IPS-18a (cell line): ENCODE data around the gene ZNF92.
"Not testable (repeated sequence)": the region's sequence is repeated elsewhere in the genome, so short reads cannot be mapped to it uniquely, and the experiment has no call there.

Source experiments
- H3K27ac ChIP-seq: one replicate; pipeline ENCODE4 v1.5.1; 2013; ENCODE audit warnings: low read length
- H3K27me3 ChIP-seq: one replicate; pipeline ENCODE4 v1.6.1; 2013; ENCODE audit warnings: mild to moderate bottlenecking, low read length; ENCODE audit not compliant: control insufficient read depth, insufficient read depth
- H3K36me3 ChIP-seq: one replicate; pipeline ENCODE4 v1.6.1; 2013; ENCODE audit warnings: low read depth, low read length; ENCODE audit not compliant: control insufficient read depth
- H3K4me1 ChIP-seq: one replicate; pipeline ENCODE4 v1.6.1; 2013; ENCODE audit warnings: low read depth, low read length; ENCODE audit not compliant: control insufficient read depth
- H3K4me3 ChIP-seq: one replicate; pipeline ENCODE4 v1.5.1; 2013; ENCODE audit warnings: low read length
- H3K9ac ChIP-seq: one replicate; pipeline ENCODE4 v1.6.1; 2013; ENCODE audit warnings: mild to moderate bottlenecking, low read length, moderate library complexity
- H3K9me3 ChIP-seq: one replicate; pipeline ENCODE4 v1.6.1; 2013; ENCODE audit warnings: low read depth, low read length; ENCODE audit not compliant: control insufficient read depth

ZNF92 gene

GRCh38 chr7:65382452-65382851 is 8.8 kb downstream of the ZNF92 start:
- H3K9me3 ChIP-seq, result no peaks in the 10 kb centered on the region
- H3K9ac ChIP-seq, result no peak overlapping the region
- no peak overlapping the region for H3K27ac ChIP-seq
- no peaks in the 10 kb centered on the region for H3K27me3 ChIP-seq
- H3K36me3 ChIP-seq, result peaks cover 3% of the 10 kb centered on the region
- H3K4me3 ChIP-seq, result no peak overlapping the region
- H3K4me1 ChIP-seq, result peaks cover 13% of the 10 kb centered on the region

- H3K9ac ChIP-seq, result no peak overlapping the region
- no peaks in the 10 kb centered on the region for H3K4me1 ChIP-seq
- H3K4me3 ChIP-seq, result no peak overlapping the region
- H3K27me3 ChIP-seq, result no peaks in the 10 kb centered on the region
- peaks cover 21% of the 10 kb centered on the region for H3K36me3 ChIP-seq
- no peak overlapping the region for H3K27ac ChIP-seq
- H3K9me3 ChIP-seq, result no peaks in the 10 kb centered on the region
These were observed 14.2 kb downstream of the ZNF92 start for GRCh38 chr7:65387891-65388290.

- no peaks in the 10 kb centered on the region for H3K9me3 ChIP-seq
- no peak overlapping the region for H3K27ac ChIP-seq
- H3K36me3 ChIP-seq, result peaks cover 21% of the 10 kb centered on the region
- H3K9ac ChIP-seq, result no peak overlapping the region
- H3K4me1 ChIP-seq, result no peaks in the 10 kb centered on the region
- no peak overlapping the region for H3K4me3 ChIP-seq
- no peaks in the 10 kb centered on the region for H3K27me3 ChIP-seq
These were observed 16.9 kb downstream of the ZNF92 start for GRCh38 chr7:65390588-65390987.

- H3K4me1 ChIP-seq, result no peaks in the 10 kb centered on the region
- no peak overlapping the region for H3K27ac ChIP-seq
- no peak overlapping the region for H3K9ac ChIP-seq
- H3K27me3 ChIP-seq, result no peaks in the 10 kb centered on the region
- H3K4me3 ChIP-seq, result no peak overlapping the region
- peaks cover 21% of the 10 kb centered on the region for H3K9me3 ChIP-seq
- H3K36me3 ChIP-seq, result peaks cover 32% of the 10 kb centered on the region
These were observed 24.1 kb downstream of the ZNF92 start for GRCh38 chr7:65397730-65398142.

- H3K27me3 ChIP-seq, H3K27ac ChIP-seq, H3K4me3 ChIP-seq, H3K4me1 ChIP-seq, H3K9ac ChIP-seq: not testable (repeated sequence)
- peaks cover 21% of the 10 kb centered on the region for H3K9me3 ChIP-seq
- peaks cover 32% of the 10 kb centered on the region for H3K36me3 ChIP-seq
These were observed 25.0 kb downstream of the ZNF92 start for GRCh38 chr7:65398671-65399070.

- not testable (repeated sequence) for H3K27me3 ChIP-seq, H3K9ac ChIP-seq, H3K4me1 ChIP-seq, H3K27ac ChIP-seq, H3K4me3 ChIP-seq
- Histone ChIP-seq H3K9me3 (peaks cover 21% of the 10 kb centered on the region), H3K36me3 (peaks cover 32% of the 10 kb centered on the region)
These were observed 25.4 kb downstream of the ZNF92 start for GRCh38 chr7:65399101-65399500.

- Histone ChIP-seq H3K9ac (no peak overlapping the region), H3K27me3 (no peaks in the 10 kb centered on the region), H3K27ac (no peak overlapping the region), H3K4me3 (no peak overlapping the region), H3K4me1 (no peaks in the 10 kb centered on the region), H3K9me3 (peaks cover 21% of the 10 kb centered on the region), H3K36me3 (peaks cover 17% of the 10 kb centered on the region)
These were observed 30.4 kb downstream of the ZNF92 start for GRCh38 chr7:65404020-65404419.

- peaks cover 14% of the 10 kb centered on the region for H3K9me3 ChIP-seq
- not testable (repeated sequence) for H3K4me1 ChIP-seq, H3K36me3 ChIP-seq, H3K27me3 ChIP-seq, H3K9ac ChIP-seq, H3K4me3 ChIP-seq, H3K27ac ChIP-seq
These were observed 33.1 kb downstream of the ZNF92 start for GRCh38 chr7:65406706-65407105.

GRCh38 chr7:65409363-65409762 is 35.7 kb downstream of the ZNF92 start:
- Histone ChIP-seq H3K36me3 (no peaks in the 10 kb centered on the region), H3K4me3 (no peak overlapping the region), H3K9me3 (peaks cover 19% of the 10 kb centered on the region), H3K27me3 (no peaks in the 10 kb centered on the region), H3K27ac (no peak overlapping the region), H3K9ac (no peak overlapping the region), H3K4me1 (no peaks in the 10 kb centered on the region)

- Histone ChIP-seq H3K9ac (no peak overlapping the region), H3K36me3 (no peaks in the 10 kb centered on the region), H3K9me3 (peaks cover 19% of the 10 kb centered on the region), H3K27me3 (no peaks in the 10 kb centered on the region), H3K4me3 (no peak overlapping the region), H3K27ac (no peak overlapping the region), H3K4me1 (no peaks in the 10 kb centered on the region)
These were observed 37.6 kb downstream of the ZNF92 start for GRCh38 chr7:65411249-65411648.

GRCh38 chr7:65422670-65423069 is 49.0 kb downstream of the ZNF92 start:
- no peak overlapping the region for H3K9ac ChIP-seq
- no peaks in the 10 kb centered on the region for H3K27me3 ChIP-seq

GRCh38 chr7:65423286-65423685 is 49.6 kb downstream of the ZNF92 start:
- H3K27ac ChIP-seq, H3K4me3 ChIP-seq, H3K9ac ChIP-seq, H3K27me3 ChIP-seq, H3K36me3 ChIP-seq, H3K4me1 ChIP-seq: not testable (repeated sequence)
- H3K9me3 ChIP-seq, result peaks cover 23% of the 10 kb centered on the region

More at GRCh38 chr7:65422670-65423069, 49.0 kb downstream of the ZNF92 start:
- H3K4me3 ChIP-seq, result no peak overlapping the region
- no peak overlapping the region for H3K27ac ChIP-seq
- no peaks in the 10 kb centered on the region for H3K4me1 ChIP-seq
- peaks cover 23% of the 10 kb centered on the region for H3K9me3 ChIP-seq
- H3K36me3 ChIP-seq, result no peaks in the 10 kb centered on the region
